Osteoblast (primary cell): ENCODE results near the gene PYY. TPM values are rescaled to one million over a fixed set of nuclear protein-coding genes. Genes with fewer than 3 reads are reported as not detected.

Source experiments
- DNase-seq: peaks from one replicate; pipeline ENCODE4 v3.0.0; 2011; ENCODE audit warnings: low spot score, mixed read lengths; ENCODE audit not compliant: insufficient read length; ENCODE audit errors: missing footprints
- H2AFZ ChIP-seq: 2 replicates; pipeline ENCODE4 v1.6.0; 2011; ENCODE audit warnings: mild to moderate bottlenecking, low read length
- H3K27ac ChIP-seq: 2 replicates; pipeline ENCODE4 v1.5.1; 2011; ENCODE audit warnings: mild to moderate bottlenecking, low read depth, low read length, moderate library complexity
- H3K27me3 ChIP-seq: 2 replicates; pipeline ENCODE4 v1.6.0; 2012; ENCODE audit warnings: mild to moderate bottlenecking, control low read depth, inconsistent platforms, low read length, moderate library complexity; ENCODE audit not compliant: insufficient read depth
- H3K36me3 ChIP-seq: 2 replicates; pipeline ENCODE4 v1.5.1; 2011; ENCODE audit warnings: mild to moderate bottlenecking, low read length, control low read depth, moderate library complexity; ENCODE audit not compliant: insufficient read depth
- H3K4me1 ChIP-seq: 2 replicates; pipeline ENCODE4 v1.5.1; 2011; ENCODE audit warnings: mild to moderate bottlenecking, low read length, control low read depth, moderate library complexity; ENCODE audit not compliant: insufficient read depth
- H3K4me2 ChIP-seq: 2 replicates; pipeline ENCODE4 v1.6.0; 2011; ENCODE audit warnings: mild to moderate bottlenecking, low read length; ENCODE audit not compliant: insufficient read depth
- H3K4me3 ChIP-seq: fragments of 200-600 bp; sonication (generic); 3 replicates; pipeline ENCODE4 v1.5.1; 2012; ENCODE audit warnings: mild to moderate bottlenecking, low read length, inconsistent platforms; ENCODE audit not compliant: insufficient read depth
- H3K79me2 ChIP-seq: 2 replicates; pipeline ENCODE4 v1.6.0; 2012; ENCODE audit warnings: mild to moderate bottlenecking, low read length, control low read depth, inconsistent platforms; ENCODE audit not compliant: insufficient read depth
- H3K9me3 ChIP-seq: 2 replicates; pipeline ENCODE4 v1.5.1; 2011; ENCODE audit warnings: low read depth, low read length, control low read depth
- H4K20me1 ChIP-seq: 2 replicates; pipeline ENCODE4 v1.6.0; 2012; ENCODE audit warnings: mild to moderate bottlenecking, low read length, control low read depth; ENCODE audit not compliant: insufficient read depth
- CTCF ChIP-seq: IDR thresholded peaks from 2 replicates; pipeline ENCODE4 v1.5.1; 2011; ENCODE audit warnings: mild to moderate bottlenecking, low read depth, low read length, moderate library complexity; ENCODE audit errors: extremely low read depth
- total RNA-seq: library from RNA; depleted of rRNA; stranded (reverse); fragments of >200 nt; gene quantifications from 2 replicates; pipeline ENCODE4 v1.2.3, GENCODE V29; 2012

Gene PYY
- total RNA-seq, 1 donor, result not detected

GRCh38 chr17:43979011-43979410, 25.3 kb upstream of the PYY start:
- H3K4me1 ChIP-seq, result no peaks in the 10 kb centered on the region
- no peak overlapping the region for H3K4me3 ChIP-seq
- H3K36me3 ChIP-seq, result no peaks in the 10 kb centered on the region
- H3K27ac ChIP-seq, result no peak overlapping the region
- peaks cover 58% of the 10 kb centered on the region for H3K27me3 ChIP-seq
- no peak overlapping the region for H2AFZ ChIP-seq
- H3K9me3 ChIP-seq, result no peaks in the 10 kb centered on the region
- no peak for DNase-seq
- H4K20me1 ChIP-seq, result no peaks in the 10 kb centered on the region
- TF ChIP-seq CTCF, result no peak
- no peaks in the 10 kb centered on the region for H3K79me2 ChIP-seq
- no peak overlapping the region for H3K4me2 ChIP-seq

GRCh38 chr17:43978078-43978477, 24.3 kb upstream of the PYY start:
- H3K79me2 ChIP-seq, result no peaks in the 10 kb centered on the region
- H3K27ac ChIP-seq, result no peak overlapping the region
- no peaks in the 10 kb centered on the region for H3K9me3 ChIP-seq
- no peaks in the 10 kb centered on the region for H4K20me1 ChIP-seq
- no peaks in the 10 kb centered on the region for H3K4me1 ChIP-seq
- H3K4me2 ChIP-seq, result no peak overlapping the region
- H2AFZ ChIP-seq, result no peak overlapping the region
- H3K4me3 ChIP-seq, result no peak overlapping the region
- H3K36me3 ChIP-seq, result no peaks in the 10 kb centered on the region
- H3K27me3 ChIP-seq, result peaks cover 58% of the 10 kb centered on the region
- no peak for DNase-seq
- TF ChIP-seq CTCF, result no peak

- H3K36me3 ChIP-seq, result no peaks in the 10 kb centered on the region
- H2AFZ ChIP-seq, result no peak overlapping the region
- H3K27me3 ChIP-seq, result peaks cover 51% of the 10 kb centered on the region
- no peaks in the 10 kb centered on the region for H3K4me1 ChIP-seq
- H3K27ac ChIP-seq, result no peak overlapping the region
- no peaks in the 10 kb centered on the region for H3K79me2 ChIP-seq
- DNase-seq, result no peak
- TF ChIP-seq CTCF, result no peak
- no peak overlapping the region for H3K4me2 ChIP-seq
- H3K9me3 ChIP-seq, result no peaks in the 10 kb centered on the region
- H4K20me1 ChIP-seq, result no peaks in the 10 kb centered on the region
- H3K4me3 ChIP-seq, result no peak overlapping the region
Measured at GRCh38 chr17:43976963-43977837, 23.5 kb upstream of the PYY start.

GRCh38 chr17:43975898-43976297, 22.2 kb upstream of the PYY start:
- Histone ChIP-seq H3K4me1 (no peaks in the 10 kb centered on the region), H3K27ac (no peak overlapping the region), H4K20me1 (no peaks in the 10 kb centered on the region), H3K9me3 (no peaks in the 10 kb centered on the region), H3K4me2 (no peak overlapping the region), H3K27me3 (peaks cover 41% of the 10 kb centered on the region), H3K79me2 (no peaks in the 10 kb centered on the region), H2AFZ (no peak overlapping the region), H3K4me3 (no peak overlapping the region), H3K36me3 (no peaks in the 10 kb centered on the region)
- TF ChIP-seq CTCF, result no peak
- no peak for DNase-seq
